Endothelial cell of umbilical vein (primary cell): ENCODE results near the gene SCGN. TPM values are rescaled to one million over a fixed set of nuclear protein-coding genes. Genes with fewer than 3 reads are reported as not detected.

Experiments
- Bru-seq: library from RNA; stranded (reverse); fragments of 400-500 nt; gene quantifications from one replicate; lab custom pipeline; 2021; lab: Mats Ljungman, UMichigan
- BruChase-seq, 2 experiments: library from RNA; stranded (reverse); fragments of 400-500 nt; gene quantifications; one replicate each; lab custom pipeline; 2021; lab: Mats Ljungman, UMichigan
- BruUV-seq: library from RNA; stranded (reverse); fragments of 400-500 nt; replicated peaks from 2 replicates; lab custom pipeline; 2021; lab: Mats Ljungman, UMichigan
- CTCF ChIA-PET: fragments of 300-600, 350-600 bp; sonication (Branson Sonifier 250); formaldehyde crosslinking; loops from one replicate; lab custom pipeline; 2021; ENCODE audit warnings: antibody characterized with exemption, inconsistent platforms; lab: Charles Lee
- POLR2A ChIA-PET: fragments of 300-600, 350-600 bp; sonication (Branson Sonifier 250); formaldehyde crosslinking; loops from one replicate; lab custom pipeline; 2021; ENCODE audit warnings: antibody characterized with exemption, inconsistent platforms; lab: Charles Lee
- DNase-seq: peaks from one replicate; pipeline ENCODE4 v3.0.0-alpha.2; 2011; ENCODE audit warnings: low read depth, low spot score
- FAIRE-seq: peaks from 2 replicates; lab custom pipeline; 2011; peaks lifted over from hg19 to GRCh38; lab: Jason Lieb, UNC
- H2AFZ ChIP-seq: 2 replicates; pipeline ENCODE4 v1.6.0; 2012; ENCODE audit warnings: low read depth, low read length, control low read depth, inconsistent platforms
- H3K27ac ChIP-seq: 2 replicates; pipeline ENCODE4 v1.5.1; 2011; ENCODE audit warnings: low read depth, mild to moderate bottlenecking, control low read depth, low read length, moderate library complexity; ENCODE audit not compliant: insufficient read depth
- H3K27me3 ChIP-seq, 2 experiments: 2 replicates each; pipeline versions ENCODE4 v1.6.0 to v1.6.1; 2011; ENCODE audit warnings: low read length in 2 of 2, mixed read lengths in 1 of 2; ENCODE audit not compliant: control insufficient read depth in 2 of 2, insufficient read depth in 2 of 2
- H3K36me3 ChIP-seq, 2 experiments: 2 replicates in 1 of 2; 3 replicates in 1 of 2; pipeline ENCODE4 v1.5.1; 2011; ENCODE audit warnings: low read length in 2 of 2, mild to moderate bottlenecking in 1 of 2, moderate library complexity in 1 of 2; ENCODE audit not compliant: control insufficient read depth in 2 of 2, insufficient read depth in 2 of 2; ENCODE audit errors: extremely low read depth in 1 of 2
- H3K4me1 ChIP-seq: 3 replicates; pipeline ENCODE4 v1.5.1; 2011; ENCODE audit warnings: mild to moderate bottlenecking, low read length; ENCODE audit not compliant: control insufficient read depth, insufficient read depth; ENCODE audit errors: extremely low read depth
- H3K4me2 ChIP-seq: 2 replicates; pipeline ENCODE4 v1.6.1; 2011; ENCODE audit warnings: low read length, control low read depth, mixed read lengths; ENCODE audit not compliant: insufficient read depth
- H3K4me3 ChIP-seq, 3 experiments: fragments of 200-600 bp in 1 of 3; sonication (generic), shearing (Covaris generic) in 1 of 3; replicated peaks in 1 of 3; 2 replicates each; pipeline ENCODE4 v1.5.1; 2011 to 2016; ENCODE audit warnings: control low read depth in 3 of 3, low read length in 3 of 3, mild to moderate bottlenecking in 2 of 3, inconsistent platforms in 1 of 3, low read depth in 1 of 3, moderate library complexity in 1 of 3; ENCODE audit not compliant: insufficient read depth in 1 of 3
- H3K79me2 ChIP-seq: 2 replicates; pipeline ENCODE4 v1.6.0; 2012; ENCODE audit warnings: low read length, inconsistent platforms; ENCODE audit not compliant: control insufficient read depth, insufficient read depth
- H3K9ac ChIP-seq: replicated peaks from 2 replicates; pipeline ENCODE3; 2011; ENCODE audit warnings: low read length, control low read depth; ENCODE audit not compliant: insufficient read depth; ENCODE audit errors: extremely low read depth
- H3K9me1 ChIP-seq: replicated peaks from 3 replicates; pipeline ENCODE4 v1.6.0; 2011; ENCODE audit warnings: mild to moderate bottlenecking, low read length; ENCODE audit not compliant: control insufficient read depth, insufficient read depth; ENCODE audit errors: extremely low read depth
- H3K9me3 ChIP-seq: replicated peaks from 2 replicates; pipeline ENCODE4 v1.5.1; 2012; ENCODE audit warnings: low read length, inconsistent platforms; ENCODE audit not compliant: control insufficient read depth, insufficient read depth
- H4K20me1 ChIP-seq: replicated peaks from 2 replicates; pipeline ENCODE3; 2011; ENCODE audit warnings: mild to moderate bottlenecking, low read length; ENCODE audit not compliant: control insufficient read depth, insufficient read depth; ENCODE audit errors: extremely low read depth
- CTCF ChIP-seq, 2 donors: IDR thresholded peaks; 1 replicate in 1 of 2; 2 replicates in 1 of 2; pipeline ENCODE4 v1.5.1; 2011; ENCODE audit warnings: low read length in 2 of 2, mild to moderate bottlenecking in 2 of 2, moderate library complexity in 2 of 2, control low read depth in 1 of 2, inconsistent platforms in 1 of 2, low read depth in 1 of 2; ENCODE audit not compliant: insufficient read depth in 1 of 2; ENCODE audit errors: extremely low read depth in 1 of 2
- EZH2 ChIP-seq: IDR thresholded peaks from 2 replicates; pipeline ENCODE4 v1.6.1; 2012; ENCODE audit warnings: borderline replicate concordance, low read depth, mild to moderate bottlenecking, moderate library complexity, low read length, inconsistent platforms; ENCODE audit not compliant: severe bottlenecking
- FOS ChIP-seq: IDR thresholded peaks from 2 replicates; pipeline ENCODE4 v1.6.1; 2011; ENCODE audit warnings: mild to moderate bottlenecking, low read length, moderate library complexity, borderline replicate concordance; ENCODE audit not compliant: insufficient read depth
- GATA2 ChIP-seq: IDR thresholded peaks from 2 replicates; pipeline ENCODE4 v1.7.0; 2011; ENCODE audit warnings: low read depth, mild to moderate bottlenecking, moderate library complexity, mixed read lengths, low read length; ENCODE audit not compliant: insufficient read length, insufficient read depth
- JUN ChIP-seq: IDR thresholded peaks from 2 replicates; pipeline ENCODE4 v1.6.1; 2011; ENCODE audit warnings: borderline replicate concordance, low read depth; ENCODE audit not compliant: insufficient read length, insufficient read depth
- MAX ChIP-seq: IDR thresholded peaks from 2 replicates; pipeline ENCODE4 v1.6.1; 2011; ENCODE audit not compliant: insufficient read depth, insufficient read length
- MYC ChIP-seq: IDR thresholded peaks from one replicate; pipeline ENCODE4 v1.6.1; 2011; ENCODE audit warnings: mild to moderate bottlenecking, low read depth, low read length
- POLR2A ChIP-seq: IDR thresholded peaks from 2 replicates; pipeline ENCODE4 v1.6.1; 2012; ENCODE audit warnings: low read depth, mild to moderate bottlenecking, control low read depth, low read length
- POLR2AphosphoS5 ChIP-seq: IDR thresholded peaks from 2 replicates; pipeline ENCODE4 v1.6.1; 2012; ENCODE audit warnings: low read depth, mild to moderate bottlenecking, control low read depth, low read length, moderate library complexity; ENCODE audit not compliant: insufficient read depth
- dilution Hi-C: fragments of 300-500 bp; cut with MboI; formaldehyde crosslinking; loops from one replicate; pipeline ENCODE4 v1.15.0; 2019; ENCODE audit warnings: low sequenced_read_pairs; ENCODE audit not compliant: extremely low pct_ligation_motif_present
- intact Hi-C: fragments of 100-400 bp; cut with micrococcal nuclease; formaldehyde crosslinking; loops from one replicate; pipeline ENCODE4 v1.10.0; 2022
- long read RNA-seq: library from polyadenylated mRNA; stranded (forward); transcript quantifications from one replicate; pipeline ENCODE4 v2.0.0, GENCODE V29; 2021
- polyA minus RNA-seq, 3 experiments: library from RNA; depleted of rRNA, polyadenylated mRNA; stranded (reverse); fragments of >200 nt; gene quantifications; 1 replicate in 1 of 3; 2 replicates in 2 of 3; pipeline ENCODE4 v1.2.3, GENCODE V29; 2011
- polyA plus RNA-seq, 4 experiments: library from polyadenylated mRNA; depleted of rRNA in 3 of 4; stranded (reverse) in 3 of 4; unstranded in 1 of 4; fragments of >200 nt; gene quantifications; 2 replicates each; pipeline versions ENCODE4 v1.2.1 to v1.2.3, GENCODE V29; 2011 to 2012; ENCODE audit warnings: missing spikeins in 1 of 4
- total RNA-seq: library from RNA; stranded (reverse); gene quantifications from 2 replicates; pipeline ENCODE4 v1.2.3, GENCODE V29; 2021

SCGN gene
- total RNA-seq: not detected in 2 replicates
- not detected in 2 replicates for polyA plus RNA-seq
- not detected in 2 replicates for polyA plus RNA-seq (2011; cell fraction: cytosol; rRNA removed)
- polyA plus RNA-seq (2011; cell fraction: nucleus; rRNA removed): not detected in 2 replicates
- polyA plus RNA-seq (2012): not detected in 2 replicates
- not detected in 2 replicates for polyA minus RNA-seq
- polyA minus RNA-seq (2011; cell fraction: cytosol; rRNA and poly(A)+ RNA removed): not detected
- not detected in 2 replicates for polyA minus RNA-seq (2011; cell fraction: nucleus; rRNA and poly(A)+ RNA removed)
- not detected for Bru-seq, nascent RNA
- percentile 2 among the genes with signal in this experiment for BruChase-seq, experiment 1, labeled RNA remaining after a 6-hour chase
- not detected for BruChase-seq, experiment 2, labeled RNA remaining after a 2-hour chase
- long read RNA-seq: 0 reads

GRCh38 chr6:25652007-25652515 is at the start of gene SCGN:
Gene SCGN, plus strand, starts transcription at chr6:25652215. Its CDS starts 189 bp downstream, at chr6:25652404.
- Histone ChIP-seq H3K4me2 (no peak within 1 kb of the TSS), H3K36me3 (no peaks in the 10 kb centered on the region), H3K27me3 (peaks cover 0 to 8% of the 10 kb centered on the region in 2 experiments), H3K9me1 (no peaks in the 10 kb centered on the region), H3K9ac (no peak within 1 kb of the TSS), H3K27ac (no peak within 1 kb of the TSS), H3K4me3 (no peak within 1 kb of the TSS), H4K20me1 (no peaks in the 10 kb centered on the region), H2AFZ (peak within 1 kb of the TSS; percentile 39), H3K79me2 (no peaks in the 10 kb centered on the region), H3K4me1 (no peaks in the 10 kb centered on the region), H3K9me3 (no peaks in the 10 kb centered on the region)
- no peak for TF ChIP-seq JUN
- no TSS peak for BruUV-seq
- peak; percentile 78 for FAIRE-seq
- POLR2A ChIA-PET: no interaction called here
- dilution Hi-C loops (no loop called here), intact Hi-C loops (loop anchor here (5.0 kb wide), 1 partner anchor 65 kb away; no protein-coding TSS in a partner anchor)
- peak; percentile 52 for DNase-seq
- CTCF ChIA-PET: interaction anchor here (1.0 to 1.9 kb wide), 4 partner anchors 13 to 67 kb away, joined by 3 to 10 read pairs (median 3); no protein-coding TSS in a partner anchor

- ChIA-PET POLR2A (no interaction called here), CTCF (interaction anchor here (1.2 to 2.9 kb wide), 3 partner anchors 47 to 337 kb away, joined by 3 to 38 read pairs (median 24); partner anchors contain the start of gene CARMIL1)
- H3K4me2 ChIP-seq: no peak overlapping the region
- no peaks in the 10 kb centered on the region for H3K4me1 ChIP-seq
- BruUV-seq: no TSS peak
- intact Hi-C loops: loop anchor here (1.0 to 5.0 kb wide), 9 partner anchors 46 to 745 kb away; partner anchors contain the start of gene CARMIL1
- H3K79me2 ChIP-seq: no peaks in the 10 kb centered on the region
- dilution Hi-C loops: no loop called here
- TF ChIP-seq FOS: no peak
- TF ChIP-seq GATA2: no peak
- TF ChIP-seq POLR2A: no peak
- TF ChIP-seq CTCF (IDR thresholded peaks at IDR 0.05; ENCODE audit: extremely low read depth in 1 of 2, insufficient read depth in 1 of 2, low read depth in 1 of 2, low read length in 2 of 2): no peak
- no peak for TF ChIP-seq POLR2AphosphoS5
- TF ChIP-seq MYC: no peak
- no peak for TF ChIP-seq JUN
- TF ChIP-seq EZH2: no peak
- no peak for TF ChIP-seq MAX
- no peak for DNase-seq
- no peak overlapping the region for H3K4me3 ChIP-seq
- H3K9me1 ChIP-seq: no peaks in the 10 kb centered on the region
- H3K27ac ChIP-seq: no peak overlapping the region
- H4K20me1 ChIP-seq: no peaks in the 10 kb centered on the region
- H3K27me3 ChIP-seq: peaks cover 0 to 2% of the 10 kb centered on the region in 2 experiments
- no peak for FAIRE-seq
- no peak overlapping the region for H3K9ac ChIP-seq
- no peaks in the 10 kb centered on the region for H3K36me3 ChIP-seq
- no peaks in the 10 kb centered on the region for H3K9me3 ChIP-seq
- no peak overlapping the region for H2AFZ ChIP-seq
Observed at GRCh38 chr6:25602674-25602982, 49.4 kb upstream of the SCGN start.
